Measurements from ENCODE around the gene LAMA3. TPM values are rescaled to one million over a fixed set of nuclear protein-coding genes. Genes with fewer than 3 reads are reported as not detected.

LAMA3 gene
- total RNA-seq, 1 donor from 2014 or later: 0.47 TPM

GRCh38 chr18:23799540-23799939 is 110.3 kb downstream of the LAMA3 start:
- Histone ChIP-seq H4K20me1 (ENCODE audit: low read depth) (no peaks in the 10 kb centered on the region), H3K9me3 (ENCODE audit: low read depth) (no peaks in the 10 kb centered on the region), H2AFZ (replicated peaks) (no peak overlapping the region), H3K27ac (no peak overlapping the region), H3F3A (ENCODE audit: low read depth) (no peaks in the 10 kb centered on the region), H3K4me2 (no peak overlapping the region), H3K27me3 (no peaks in the 10 kb centered on the region), H3K4me3 (no peak overlapping the region), H3K9ac (no peak overlapping the region), H3K4me1 (no peaks in the 10 kb centered on the region), H3K79me2 (ENCODE audit: low read depth) (no peaks in the 10 kb centered on the region), H3K36me3 (no peaks in the 10 kb centered on the region)
- peaks cover 2% of the 10 kb centered on the region for H3K27me3 Mint-ChIP-seq (ENCODE audit: insufficient read depth, low read depth)
- peaks cover under 1% of the 10 kb centered on the region for H3K4me1 Mint-ChIP-seq
- DNase-seq (ENCODE audit: low spot score): no peak
- no peak overlapping the region for H3K4me3 Mint-ChIP-seq
- H3K36me3 Mint-ChIP-seq: no peaks in the 10 kb centered on the region
- no peak overlapping the region for H3K27ac Mint-ChIP-seq
- no peak for TF ChIP-seq EZH2phosphoT487 (IDR thresholded peaks at IDR 0.05)
- TF ChIP-seq EZH2 (IDR thresholded peaks at IDR 0.05): no peak
- TF ChIP-seq CTCF (IDR thresholded peaks at IDR 0.05): no peak
- H3K9me3 Mint-ChIP-seq: no peaks in the 10 kb centered on the region

- Mint-ChIP-seq H3K36me3 (no peaks in the 10 kb centered on the region), H3K27me3 (ENCODE audit: insufficient read depth, low read depth) (peaks cover 4% of the 10 kb centered on the region), H3K4me1 (no peaks in the 10 kb centered on the region), H3K9me3 (no peaks in the 10 kb centered on the region), H3K27ac (no peak overlapping the region), H3K4me3 (no peak overlapping the region)
- no peak overlapping the region for H3K4me3 ChIP-seq
- no peaks in the 10 kb centered on the region for H3K4me1 ChIP-seq
- no peak for DNase-seq (ENCODE audit: low spot score)
- H3K9me3 ChIP-seq (ENCODE audit: low read depth): no peaks in the 10 kb centered on the region
- no peak overlapping the region for H3K9ac ChIP-seq
- H3F3A ChIP-seq (ENCODE audit: low read depth): no peaks in the 10 kb centered on the region
- H2AFZ ChIP-seq (replicated peaks): no peak overlapping the region
- no peak overlapping the region for H3K4me2 ChIP-seq
- H3K79me2 ChIP-seq (ENCODE audit: low read depth): no peaks in the 10 kb centered on the region
- no peaks in the 10 kb centered on the region for H3K36me3 ChIP-seq
- H3K27me3 ChIP-seq: no peaks in the 10 kb centered on the region
- no peaks in the 10 kb centered on the region for H4K20me1 ChIP-seq (ENCODE audit: low read depth)
- no peak overlapping the region for H3K27ac ChIP-seq
- TF ChIP-seq EZH2phosphoT487 (IDR thresholded peaks at IDR 0.05): no peak
- TF ChIP-seq CTCF (IDR thresholded peaks at IDR 0.05): no peak
- no peak for TF ChIP-seq EZH2 (IDR thresholded peaks at IDR 0.05)
Observed at GRCh38 chr18:23800902-23801301, 111.6 kb downstream of the LAMA3 start.

GRCh38 chr18:23802817-23803216 is 113.6 kb downstream of the LAMA3 start:
- Mint-ChIP-seq H3K4me3 (no peak overlapping the region), H3K4me1 (no peaks in the 10 kb centered on the region), H3K9me3 (no peaks in the 10 kb centered on the region), H3K27me3 (ENCODE audit: insufficient read depth, low read depth) (peaks cover 4% of the 10 kb centered on the region), H3K36me3 (no peaks in the 10 kb centered on the region), H3K27ac (no peak overlapping the region)
- TF ChIP-seq CTCF (IDR thresholded peaks at IDR 0.05): no peak
- TF ChIP-seq EZH2 (IDR thresholded peaks at IDR 0.05): no peak
- no peak for TF ChIP-seq EZH2phosphoT487 (IDR thresholded peaks at IDR 0.05)
- DNase-seq (ENCODE audit: low spot score): no peak
- Histone ChIP-seq H2AFZ (replicated peaks) (no peak overlapping the region), H3F3A (ENCODE audit: low read depth) (no peaks in the 10 kb centered on the region), H3K4me3 (no peak overlapping the region), H3K36me3 (no peaks in the 10 kb centered on the region), H3K27ac (no peak overlapping the region), H4K20me1 (ENCODE audit: low read depth) (no peaks in the 10 kb centered on the region), H3K79me2 (ENCODE audit: low read depth) (no peaks in the 10 kb centered on the region), H3K9me3 (ENCODE audit: low read depth) (no peaks in the 10 kb centered on the region), H3K27me3 (no peaks in the 10 kb centered on the region), H3K9ac (no peak overlapping the region), H3K4me2 (no peak overlapping the region), H3K4me1 (no peaks in the 10 kb centered on the region)

All from neural progenitor cell (in vitro differentiated cells).